KG1 (cell line): ENCODE measurements around the gene KRTAP17-1.
A peak's percentile ranks its signal among the peaks of the same experiment; 100 is the strongest.

Source experiments
- DNase-seq: peaks from one replicate; lab custom pipeline; 2025; lab: John Stamatoyannopoulos, UW

Gene KRTAP17-1

GRCh38 chr17:41332239-41332638, 16.7 kb upstream of the KRTAP17-1 start:
- no peak for DNase-seq

- DNase-seq = no peak
These were observed 16.1 kb upstream of the KRTAP17-1 start for GRCh38 chr17:41331606-41332005.

GRCh38 chr17:41329279-41329948, 13.9 kb upstream of the KRTAP17-1 start:
- DNase-seq = no peak

- no peak for DNase-seq
These were observed 12.7 kb upstream of the KRTAP17-1 start for GRCh38 chr17:41328207-41328606.

- no peak for DNase-seq
These were observed 12.1 kb upstream of the KRTAP17-1 start for GRCh38 chr17:41327411-41328120.

GRCh38 chr17:41326173-41327145, 10.9 kb upstream of the KRTAP17-1 start:
- no peak for DNase-seq

GRCh38 chr17:41325611-41326010, 10.1 kb upstream of the KRTAP17-1 start:
- no peak for DNase-seq

- no peak for DNase-seq
These were observed 9.6 kb upstream of the KRTAP17-1 start for GRCh38 chr17:41325126-41325525.

- DNase-seq = no peak
These were observed 8.9 kb upstream of the KRTAP17-1 start for GRCh38 chr17:41324180-41325075.

- no peak for DNase-seq
These were observed 7.7 kb upstream of the KRTAP17-1 start for GRCh38 chr17:41322903-41323895.

- DNase-seq = peak; percentile 5
These were observed 6.8 kb upstream of the KRTAP17-1 start for GRCh38 chr17:41322094-41322902.

- no peak for DNase-seq
These were observed 2.7 kb upstream of the KRTAP17-1 start for GRCh38 chr17:41318231-41318630.

GRCh38 chr17:41315814-41316445, 420 bp upstream of the KRTAP17-1 start:
- DNase-seq = no peak

GRCh38 chr17:41311111-41311510, 4.4 kb downstream of the KRTAP17-1 start:
- DNase-seq = no peak

- DNase-seq = no peak
These were observed 6.6 kb downstream of the KRTAP17-1 start, which contains the start of gene KRTAP16-1 for GRCh38 chr17:41308918-41309359. KRTAP16-1 (minus strand) TSS chr17:41309309; CDS start chr17:41309253, 56 bp downstream.

- peak; percentile 10 for DNase-seq
These were observed 7.1 kb downstream of the KRTAP17-1 start for GRCh38 chr17:41308251-41308917.

- DNase-seq = no peak
These were observed 7.9 kb downstream of the KRTAP17-1 start for GRCh38 chr17:41307647-41308046.

- no peak for DNase-seq
These were observed 11.4 kb downstream of the KRTAP17-1 start for GRCh38 chr17:41304091-41304490.
